GM12891 (cell line): Measurements from ENCODE around the gene TXNL1.

Experiments
- PAX5 ChIP-seq: IDR thresholded peaks from 2 replicates; pipeline ENCODE4 v1.6.1; 2011; ENCODE audit warnings: low read length, moderate library complexity, mild to moderate bottlenecking; ENCODE audit not compliant: insufficient read depth, severe bottlenecking
- POLR2A ChIP-seq: IDR thresholded peaks from 2 replicates; pipeline ENCODE4 v1.6.1; 2011; ENCODE audit warnings: low read depth, low read length, control low read depth
- POLR2AphosphoS5 ChIP-seq: IDR thresholded peaks from 2 replicates; pipeline ENCODE4 v1.6.1; 2011; ENCODE audit warnings: low read depth, low read length, control low read depth
- POU2F2 ChIP-seq: IDR thresholded peaks from 2 replicates; pipeline ENCODE4 v1.6.1; 2011; ENCODE audit warnings: low read depth, mild to moderate bottlenecking, control low read depth, low read length, moderate library complexity
- SPI1 ChIP-seq: IDR thresholded peaks from 2 replicates; pipeline ENCODE4 v1.6.1; 2011; ENCODE audit warnings: low read depth, low read length, control low read depth
- TAF1 ChIP-seq: IDR thresholded peaks from 2 replicates; pipeline ENCODE4 v1.6.1; 2011; ENCODE audit warnings: low read depth, low read length, control low read depth

DNA sequence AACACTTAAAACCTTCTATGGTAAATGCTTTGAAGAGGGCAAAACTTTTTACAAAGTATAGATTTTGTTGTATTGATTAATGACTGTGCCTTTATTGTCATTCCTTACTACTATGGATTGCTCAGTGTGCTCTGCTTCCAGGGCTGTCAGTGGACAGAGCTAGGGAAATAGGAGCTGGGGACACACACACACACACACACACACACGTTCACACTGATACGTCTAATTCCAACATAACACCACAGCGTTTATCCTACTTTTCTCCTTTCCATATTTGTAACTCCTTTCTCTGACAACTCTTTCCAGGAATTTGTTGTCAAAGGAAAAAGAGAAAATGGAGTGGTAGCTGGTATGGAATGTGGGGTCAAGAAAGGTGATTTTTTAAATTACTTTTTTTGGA, 34.6 kb upstream of the TXNL1 start:
- TF ChIP-seq POLR2A (no peak), SPI1 (no peak), PAX5 (no peak), TAF1 (no peak), POLR2AphosphoS5 (no peak), POU2F2 (no peak)
